GM18873 (cell line): ENCODE measurements around the gene SNW1.

Experiments used
- ATAC-seq: cut with Tn5 transposase; IDR thresholded peaks from one replicate; pipeline ENCODE4 v1.9.1; 2021; ENCODE audit warnings: mild to moderate bottlenecking, moderate library complexity, moderate number of reproducible peaks; ENCODE audit not compliant: unreplicated experiment, low FRiP score

Gene SNW1

GRCh38 chr14:77674931-77675330 lies 86.0 kb downstream of the SNW1 start:
- no peak for ATAC-seq

- no peak for ATAC-seq
Observed at GRCh38 chr14:77673193-77673592, 87.8 kb downstream of the SNW1 start.
